Thoracic aorta (tissue), 2 donors: ENCODE results near the gene PRDM16. TPM values are rescaled to one million over a fixed set of nuclear protein-coding genes. Genes with fewer than 3 reads are reported as not detected.

Source experiments
- ATAC-seq: fragments of 150-250 bp; one replicate; pipeline ENCODE4 v1.8.0; 2017; ENCODE audit warnings: low read depth; ENCODE audit not compliant: insufficient number of reproducible peaks, low FRiP score
- DNase-seq: peaks from one replicate; pipeline ENCODE4 v3.0.0-alpha.2; 2020; ENCODE audit warnings: low spot score
- H3K27ac ChIP-seq, 2 donors: fragments of 200-600 bp; sonication (generic); 1 replicate in 1 of 2; 2 replicates in 1 of 2; pipeline ENCODE4 v1.5.1; 2016; ENCODE audit warnings: mild to moderate bottlenecking in 2 of 2, moderate library complexity in 2 of 2
- H3K27me3 ChIP-seq: fragments of 200-600 bp; sonication (generic); replicated peaks from 2 replicates; pipeline ENCODE4 v1.6.0; 2016; ENCODE audit warnings: mild to moderate bottlenecking; ENCODE audit not compliant: insufficient read depth
- H3K36me3 ChIP-seq: fragments of 200-600 bp; sonication (generic); one replicate; pipeline ENCODE4 v1.5.1; 2016
- H3K4me1 ChIP-seq, 2 donors: fragments of 200-600 bp; sonication (generic); 1 replicate in 1 of 2; 2 replicates in 1 of 2; pipeline versions ENCODE4 v1.5.1 to v1.6.0; 2016; ENCODE audit warnings: low read depth in 2 of 2, mild to moderate bottlenecking in 1 of 2; ENCODE audit not compliant: control insufficient read depth in 1 of 2
- H3K4me3 ChIP-seq: fragments of 200-600 bp; sonication (generic); 2 replicates; pipeline ENCODE4 v1.5.1; 2016; ENCODE audit warnings: mild to moderate bottlenecking
- H3K9me3 ChIP-seq: fragments of 200-600 bp; sonication (generic); 2 replicates; pipeline ENCODE4 v1.5.1; 2016
- CTCF ChIP-seq: fragments of 200-600 bp; sonication (generic); IDR thresholded peaks from one replicate; pipeline ENCODE4 v1.5.1; 2019; ENCODE audit warnings: antibody characterized with exemption
- total RNA-seq, 2 donors: library from RNA; depleted of rRNA; stranded (reverse); fragments of >200 nt; gene quantifications; one replicate each; pipeline versions ENCODE4 v1.1.0 to v1.2.3, GENCODE V29; 2016

Gene PRDM16
- total RNA-seq, 2 donors from 2014 or later = 68.9 to 85.4 TPM

- TF ChIP-seq CTCF = no peak
- peak overlapping the region in 1 of 2 donors; percentile 6 for H3K27ac ChIP-seq
- no peak overlapping the region for H3K4me3 ChIP-seq
- peaks cover 3% of the 10 kb centered on the region for H3K36me3 ChIP-seq
- H3K27me3 ChIP-seq = no peaks in the 10 kb centered on the region
- ATAC-seq (no peak), DNase-seq (no peak)
- no peaks in the 10 kb centered on the region for H3K9me3 ChIP-seq
- H3K4me1 ChIP-seq = peaks cover 32 to 60% of the 10 kb centered on the region in 2 donors
Measured at GRCh38 chr1:3105167-3105863, 36.3 kb downstream of the PRDM16 start.

GRCh38 chr1:3106216-3106615, 37.2 kb downstream of the PRDM16 start:
- no peak overlapping the region for H3K4me3 ChIP-seq
- H3K9me3 ChIP-seq = no peaks in the 10 kb centered on the region
- no peaks in the 10 kb centered on the region for H3K27me3 ChIP-seq
- DNase-seq (no peak), ATAC-seq (no peak)
- H3K4me1 ChIP-seq = peaks cover 28 to 60% of the 10 kb centered on the region in 2 donors
- peaks cover 3% of the 10 kb centered on the region for H3K36me3 ChIP-seq
- H3K27ac ChIP-seq = no peak overlapping the region
- TF ChIP-seq CTCF = no peak

GRCh38 chr1:3107201-3107600, 38.2 kb downstream of the PRDM16 start:
- no peak for ATAC-seq
- Histone ChIP-seq H3K27me3 (no peaks in the 10 kb centered on the region), H3K36me3 (peaks cover 3% of the 10 kb centered on the region), H3K9me3 (no peaks in the 10 kb centered on the region), H3K4me1 (peaks cover 24 to 58% of the 10 kb centered on the region in 2 donors), H3K27ac (no peak overlapping the region), H3K4me3 (no peak overlapping the region)
- TF ChIP-seq CTCF = no peak
- no peak for DNase-seq

- TF ChIP-seq CTCF = no peak
Measured at GRCh38 chr1:3109355-3109754, 40.4 kb downstream of the PRDM16 start.

GRCh38 chr1:3111348-3112021, 42.5 kb downstream of the PRDM16 start:
- no peak overlapping the region for H3K4me3 ChIP-seq
- peaks cover 3% of the 10 kb centered on the region for H3K36me3 ChIP-seq
- DNase-seq = no peak
- peak overlapping the region; percentile 80 to 93 for H3K27ac ChIP-seq
- no peaks in the 10 kb centered on the region for H3K9me3 ChIP-seq
- ATAC-seq = no peak
- no peak for TF ChIP-seq CTCF
- H3K27me3 ChIP-seq = no peaks in the 10 kb centered on the region
- H3K4me1 ChIP-seq = peaks cover 41 to 71% of the 10 kb centered on the region in 2 donors

More at GRCh38 chr1:3109355-3109754, 40.4 kb downstream of the PRDM16 start:
- H3K4me1 ChIP-seq = peaks cover 38 to 65% of the 10 kb centered on the region in 2 donors
- ATAC-seq (no peak), DNase-seq (no peak)
- peaks cover 3% of the 10 kb centered on the region for H3K36me3 ChIP-seq
- H3K4me3 ChIP-seq = no peak overlapping the region
- no peak overlapping the region for H3K27ac ChIP-seq
- H3K27me3 ChIP-seq = no peaks in the 10 kb centered on the region
- H3K9me3 ChIP-seq = no peaks in the 10 kb centered on the region
